ENCODE data around the gene LEKR1. TPM values are rescaled to one million over a fixed set of nuclear protein-coding genes. Genes with fewer than 3 reads are reported as not detected.

LEKR1 gene
- total RNA-seq, 4 donors from 2014 or later = 0.30 to 3.7 (median 2.7) TPM

GRCh38 chr3:157094751-157095480 is 268.8 kb downstream of the LEKR1 start:
- WGBS, 2 donors = 77 to 87% methylated on average over 5 of the region's 5 CpGs
- no peak for TF ChIP-seq CTCF (IDR thresholded peaks at IDR 0.05)
- H3K27me3 ChIP-seq = no peaks in the 10 kb centered on the region
- no peaks in the 10 kb centered on the region for H3K36me3 ChIP-seq
- no peaks in the 10 kb centered on the region for H3K9me3 ChIP-seq
- no peak for DNase-seq (ENCODE audit: low spot score in 2 of 2)
- no peak overlapping the region for H3K27ac ChIP-seq
- no peak overlapping the region for H3K4me3 ChIP-seq
- H3K4me1 ChIP-seq = peaks cover 0 to 6% (median 1%) of the 10 kb centered on the region in 4 donors

Small RNA genes within 50 kb of the gene (small RNA-seq; reads per million reads assigned to genes)
- gene KLF3P2 = not detected

Other genes starting within 250 kb of the LEKR1 start
- gene TIPARP, start 151.8 kb upstream of the LEKR1 start, total RNA-seq = 100 to 1,000 TPM in 1 of 4 donors, 10 to 100 TPM in 3; 41.7 to 115 (median 65.3) TPM

Data from tibial nerve (tissue), 4 donors.